GM18502 (cell line): ENCODE results near the gene DNAAF3.
"Not testable (repeated sequence)": the region's sequence is repeated elsewhere in the genome, so short reads cannot be mapped to it uniquely, and the experiment has no call there.

Experiments used
- ATAC-seq: cut with Tn5 transposase; IDR thresholded peaks from one replicate; pipeline ENCODE4 v1.9.1; 2021; ENCODE audit warnings: mild to moderate bottlenecking; ENCODE audit not compliant: unreplicated experiment, poor library complexity

Gene DNAAF3

GRCh38 chr19:55178781-55179599 is 12.6 kb upstream of the DNAAF3 start:
- peak; percentile 71 for ATAC-seq

GRCh38 chr19:55176076-55176475 is 9.7 kb upstream of the DNAAF3 start:
- no peak for ATAC-seq

- ATAC-seq = no peak
These were observed 8.9 kb upstream of the DNAAF3 start for GRCh38 chr19:55175117-55175867.

GRCh38 chr19:55174425-55175116 is 8.2 kb upstream of the DNAAF3 start:
- ATAC-seq = no peak

GRCh38 chr19:55173714-55174409 is 7.4 kb upstream of the DNAAF3 start:
- no peak for ATAC-seq

GRCh38 chr19:55173186-55173713 is 6.8 kb upstream of the DNAAF3 start:
- ATAC-seq = no peak

GRCh38 chr19:55172741-55173140 is 6.3 kb upstream of the DNAAF3 start:
- ATAC-seq = no peak

- not testable (repeated sequence) for ATAC-seq
These were observed 5.9 kb upstream of the DNAAF3 start for GRCh38 chr19:55172318-55172717.

GRCh38 chr19:55171440-55171839 is 5.0 kb upstream of the DNAAF3 start:
- no peak for ATAC-seq

- ATAC-seq = no peak
These were observed 2.7 kb upstream of the DNAAF3 start for GRCh38 chr19:55169136-55169535.

GRCh38 chr19:55165952-55166529 is 372 bp downstream of the DNAAF3 start:
- no peak for ATAC-seq

GRCh38 chr19:55161571-55162322 is 4.7 kb downstream of the DNAAF3 start:
- no peak for ATAC-seq

GRCh38 chr19:55160986-55161365 is 5.4 kb downstream of the DNAAF3 start:
- ATAC-seq = no peak

GRCh38 chr19:55160128-55160985 is 6.1 kb downstream of the DNAAF3 start:
- no peak for ATAC-seq

GRCh38 chr19:55158848-55159749 is 7.3 kb downstream of the DNAAF3 start:
- ATAC-seq = no peak

- no peak for ATAC-seq
These were observed 8.0 kb downstream of the DNAAF3 start for GRCh38 chr19:55158423-55158822.
